Vagina (tissue), 2 donors: Measurements from ENCODE around the gene SKOR1.

Experiments
- POLR2A ChIP-seq, 2 donors: fragments of 450-650 bp; IDR thresholded peaks; one replicate each; pipeline ENCODE4 v1.6.1; 2017; ENCODE audit warnings: antibody characterized with exemption in 2 of 2, mild to moderate bottlenecking in 2 of 2, moderate library complexity in 2 of 2
- TF ChIP-seq, protein P1 (sequence below), 3 experiments: fragments of 450-650 bp in 2 of 3; fragments of 200-600 bp in 1 of 3; sonication (generic) in 1 of 3; IDR thresholded peaks; one replicate each; pipeline ENCODE4 v1.5.1; 2017 to 2019; ENCODE audit warnings: antibody characterized with exemption in 3 of 3, mild to moderate bottlenecking in 2 of 3, moderate library complexity in 2 of 3

GRCh38 chr15:67807141-67807540, 18.2 kb upstream of the SKOR1 start:
- TF ChIP-seq, protein P1, sequence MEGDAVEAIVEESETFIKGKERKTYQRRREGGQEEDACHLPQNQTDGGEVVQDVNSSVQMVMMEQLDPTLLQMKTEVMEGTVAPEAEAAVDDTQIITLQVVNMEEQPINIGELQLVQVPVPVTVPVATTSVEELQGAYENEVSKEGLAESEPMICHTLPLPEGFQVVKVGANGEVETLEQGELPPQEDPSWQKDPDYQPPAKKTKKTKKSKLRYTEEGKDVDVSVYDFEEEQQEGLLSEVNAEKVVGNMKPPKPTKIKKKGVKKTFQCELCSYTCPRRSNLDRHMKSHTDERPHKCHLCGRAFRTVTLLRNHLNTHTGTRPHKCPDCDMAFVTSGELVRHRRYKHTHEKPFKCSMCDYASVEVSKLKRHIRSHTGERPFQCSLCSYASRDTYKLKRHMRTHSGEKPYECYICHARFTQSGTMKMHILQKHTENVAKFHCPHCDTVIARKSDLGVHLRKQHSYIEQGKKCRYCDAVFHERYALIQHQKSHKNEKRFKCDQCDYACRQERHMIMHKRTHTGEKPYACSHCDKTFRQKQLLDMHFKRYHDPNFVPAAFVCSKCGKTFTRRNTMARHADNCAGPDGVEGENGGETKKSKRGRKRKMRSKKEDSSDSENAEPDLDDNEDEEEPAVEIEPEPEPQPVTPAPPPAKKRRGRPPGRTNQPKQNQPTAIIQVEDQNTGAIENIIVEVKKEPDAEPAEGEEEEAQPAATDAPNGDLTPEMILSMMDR (IDR thresholded peaks at IDR 0.05): no peak
- TF ChIP-seq POLR2A (IDR thresholded peaks at IDR 0.05): no peak
